H1 (cell line): ENCODE results near the gene NOTUM. TPM values are rescaled to one million over a fixed set of nuclear protein-coding genes. Genes with fewer than 3 reads are reported as not detected.

ENCODE experiments used
- ATF3 ChIP-seq: IDR thresholded peaks from 2 replicates; pipeline ENCODE4 v1.6.1; 2011; ENCODE audit warnings: low read depth, mild to moderate bottlenecking, low read length; ENCODE audit not compliant: insufficient read depth
- CBX5 ChIP-seq: fragments of 300-800, 300-1000 bp; sonication (generic); IDR thresholded peaks from 2 replicates; pipeline ENCODE4 v1.7.1; 2016; ENCODE audit warnings: antibody characterized with exemption, low read length, low read depth
- GTF2F1 ChIP-seq: IDR thresholded peaks from 2 replicates; pipeline ENCODE4 v1.6.1; 2012; ENCODE audit warnings: low read depth, low read length, improper control_type of control experiment, borderline replicate concordance
- KDM1A ChIP-seq: fragments of 200-600, 300-600 bp; sonication (generic); IDR thresholded peaks from 2 replicates; pipeline ENCODE4 v1.7.1; 2016; ENCODE audit warnings: mild to moderate bottlenecking, low read length, borderline replicate concordance
- POLR2A ChIP-seq, 2 experiments: IDR thresholded peaks; 1 replicate in 1 of 2; 2 replicates in 1 of 2; pipeline ENCODE4 v1.6.1; 2011; ENCODE audit warnings: low read depth in 2 of 2, low read length in 2 of 2, mild to moderate bottlenecking in 2 of 2; ENCODE audit errors: control extremely low read depth in 1 of 2
- RAD21 ChIP-seq, 2 experiments: IDR thresholded peaks in 1 of 2; conservative IDR thresholded peaks in 1 of 2; 2 replicates each; pipeline ENCODE4 v1.6.1; 2011; ENCODE audit warnings: low read depth in 2 of 2, low read length in 2 of 2, improper control_type of control experiment in 1 of 2, inconsistent platforms in 1 of 2, mild to moderate bottlenecking in 1 of 2, moderate library complexity in 1 of 2
- polyA plus RNA-seq, 7 experiments: library from polyadenylated mRNA; depleted of rRNA in 3 of 7; stranded (reverse) in 5 of 7; unstranded in 2 of 7; fragments of >200 nt in 5 of 7; fragments of 200-250 nt in 2 of 7; gene quantifications; 1 replicate in 5 of 7; 2 replicates in 1 of 7; 4 replicates in 1 of 7; pipeline versions ENCODE4 v1.2.1 to v1.2.3, GENCODE V29; 2011 to 2013; ENCODE audit warnings: missing spikeins in 2 of 7, mixed read lengths in 2 of 7
- total RNA-seq: library from RNA; stranded (reverse); fragmentation: NEBNext Ultra II Directional; extraction: Animal tissue kit (Norgen Biotek cat#: 25700); gene quantifications from 2 replicates; pipeline ENCODE4 v1.2.1, GENCODE V29; 2021
- TF ChIP-seq, protein P1 (sequence below), 3 experiments: IDR thresholded peaks; 1 replicate in 2 of 3; 2 replicates in 1 of 3; pipeline versions ENCODE4 v1.5.1 to v1.6.1; 2011; ENCODE audit warnings: low read length in 3 of 3, mild to moderate bottlenecking in 3 of 3, inconsistent platforms in 2 of 3, low read depth in 1 of 3, moderate library complexity in 1 of 3; ENCODE audit not compliant: insufficient read depth in 1 of 3; ENCODE audit errors: control extremely low read depth in 1 of 3

The NOTUM gene
- total and polyA plus RNA-seq, 2 of the 8 experiments (the other 6 are each of a cell fraction or from before 2014, with no cell fraction given): 0.45 to 0.76 TPM

- TF ChIP-seq ATF3 (no peak), GTF2F1 (no peak), POLR2A (IDR thresholded peaks at IDR 0.05; ENCODE audit: control extremely low read depth in 1 of 2, low read depth in 2 of 2, low read length in 2 of 2) (no peak), KDM1A (no peak), CBX5 (no peak), RAD21 (IDR thresholded peaks at IDR 0.05 in 1 of 2, conservative IDR thresholded peaks at IDR 0.05 in 1 of 2; ENCODE audit: low read depth in 2 of 2, low read length in 2 of 2) (no peak)
- TF ChIP-seq, protein P1, sequence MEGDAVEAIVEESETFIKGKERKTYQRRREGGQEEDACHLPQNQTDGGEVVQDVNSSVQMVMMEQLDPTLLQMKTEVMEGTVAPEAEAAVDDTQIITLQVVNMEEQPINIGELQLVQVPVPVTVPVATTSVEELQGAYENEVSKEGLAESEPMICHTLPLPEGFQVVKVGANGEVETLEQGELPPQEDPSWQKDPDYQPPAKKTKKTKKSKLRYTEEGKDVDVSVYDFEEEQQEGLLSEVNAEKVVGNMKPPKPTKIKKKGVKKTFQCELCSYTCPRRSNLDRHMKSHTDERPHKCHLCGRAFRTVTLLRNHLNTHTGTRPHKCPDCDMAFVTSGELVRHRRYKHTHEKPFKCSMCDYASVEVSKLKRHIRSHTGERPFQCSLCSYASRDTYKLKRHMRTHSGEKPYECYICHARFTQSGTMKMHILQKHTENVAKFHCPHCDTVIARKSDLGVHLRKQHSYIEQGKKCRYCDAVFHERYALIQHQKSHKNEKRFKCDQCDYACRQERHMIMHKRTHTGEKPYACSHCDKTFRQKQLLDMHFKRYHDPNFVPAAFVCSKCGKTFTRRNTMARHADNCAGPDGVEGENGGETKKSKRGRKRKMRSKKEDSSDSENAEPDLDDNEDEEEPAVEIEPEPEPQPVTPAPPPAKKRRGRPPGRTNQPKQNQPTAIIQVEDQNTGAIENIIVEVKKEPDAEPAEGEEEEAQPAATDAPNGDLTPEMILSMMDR (IDR thresholded peaks at IDR 0.05; ENCODE audit: control extremely low read depth in 1 of 3, insufficient read depth in 1 of 3, low read depth in 1 of 3, low read length in 3 of 3): no peak
- TF ChIP-seq, all 59 proteins: peak for 0
Observed at GRCh38 chr17:81967244-81967532, 6.2 kb upstream of the NOTUM start (continued).
